Measurements from ENCODE around the gene TOMM34. TPM values are rescaled to one million over a fixed set of nuclear protein-coding genes. Genes with fewer than 3 reads are reported as not detected.
A peak's percentile ranks its signal among the peaks of the same experiment; 100 is the strongest.

Gene TOMM34
- total and polyA plus RNA-seq, 9 of the 15 experiments (the other 6 are each of a cell fraction or from before 2014, with no cell fraction given) = 18.1 to 69.4 (median 41.7) TPM

GRCh38 chr20:44966030-44966961 is 6.1 kb upstream of the TOMM34 start, which contains the start of gene STK4 (continued):
- no peak; the same call in none of the 2 replicates for TF ChIP-seq ZNF431 (CRISPR knock-in tag; IDR thresholded peaks at IDR 0.05)
- TF ChIP-seq POLR2AphosphoS5 (IDR thresholded peaks at IDR 0.05; ENCODE audit: control insufficient read depth, insufficient read depth, low read depth, low read length) = peak; percentile 76
- TF ChIP-seq KAT7 (CRISPR knock-in tag; IDR thresholded peaks at IDR 0.05; ENCODE audit: borderline replicate concordance) = peak; percentile 69; the same call in 1 of the 2 replicates
- TF ChIP-seq REST (IDR thresholded peaks at IDR 0.05; ENCODE audit: borderline replicate concordance) = peak; percentile 96
- TF ChIP-seq REST (CRISPR knock-in tag; IDR thresholded peaks at IDR 0.05; ENCODE audit: low read depth) = no peak
- TF ChIP-seq HNRNPL (IDR thresholded peaks at IDR 0.05; ENCODE audit: low read depth, low read length) = peak; percentile 93
- peak in 1 of 2 experiments; percentile 54; a peak in 1 of 3 replicates for TF ChIP-seq CBX3 (IDR thresholded peaks at IDR 0.05; ENCODE audit: borderline replicate concordance in 1 of 2, low read length in 2 of 2)
- no peak for TF ChIP-seq ZNF764 (CRISPR knock-in tag; IDR thresholded peaks at IDR 0.05; ENCODE audit: low read depth)
- TF ChIP-seq GATA2 (CRISPR knock-in tag; IDR thresholded peaks at IDR 0.05) = no peak
- TF ChIP-seq ZFP91 (CRISPR knock-in tag; IDR thresholded peaks at IDR 0.05) = 0 out of 2 replicates have a peak, but pooled peaks have one; percentile 33
- peak; percentile 56; the same call in 1 of the 2 replicates for TF ChIP-seq DIDO1 (tag; IDR thresholded peaks at IDR 0.05; ENCODE audit: low read depth)
- TF ChIP-seq SREBF1 (IDR thresholded peaks at IDR 0.05; ENCODE audit: borderline replicate concordance, low read depth, low read length) = no peak
- TF ChIP-seq ZKSCAN8 (CRISPR knock-in tag; IDR thresholded peaks at IDR 0.05) = no peak
- peak; percentile 89 for TF ChIP-seq POLR2A (conservative IDR thresholded peaks at IDR 0.05)
- peak; percentile 95 for TF ChIP-seq MAX (CRISPR knock-in tag; IDR thresholded peaks at IDR 0.05)
- TF ChIP-seq E2F5 (CRISPR knock-in tag; IDR thresholded peaks at IDR 0.05) = no peak
